ENCODE measurements around the gene SPATA7.

GRCh38 chr14:88340357-88340756, 45.1 kb upstream of the SPATA7 start:
- TF ChIP-seq CTCF (IDR thresholded peaks at IDR 0.05) (no peak), ZFX (IDR thresholded peaks at IDR 0.05; ENCODE audit: borderline replicate concordance) (no peak)
